Measurements from ENCODE around the gene TULP4. TPM values are rescaled to one million over a fixed set of nuclear protein-coding genes. Genes with fewer than 3 reads are reported as not detected.
"Not testable (repeated sequence)": the region's sequence is repeated elsewhere in the genome, so short reads cannot be mapped to it uniquely, and the experiment has no call there.

Gene TULP4
- total RNA-seq, 1 donor from 2014 or later: 21.9 TPM

DNA sequence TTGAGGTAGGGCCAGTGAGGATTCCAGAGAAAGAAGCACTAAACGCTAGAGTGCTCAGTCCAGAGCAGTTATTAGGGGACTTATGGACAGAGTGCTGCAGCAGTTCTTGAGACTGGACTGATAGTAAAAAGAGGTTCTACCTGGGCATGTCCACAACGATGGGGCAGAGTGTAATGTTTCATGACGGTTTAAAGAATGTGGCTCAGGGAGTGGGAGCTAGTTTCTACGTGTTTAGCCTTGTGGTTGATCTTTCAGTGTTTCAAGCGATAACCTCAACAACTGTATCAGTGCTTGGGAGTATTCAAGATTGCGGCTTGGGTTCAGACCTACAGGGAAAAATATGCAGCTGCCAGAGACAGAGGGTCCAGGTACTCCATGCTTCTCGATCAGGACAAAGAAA, 67.1 kb downstream of the TULP4 start:
- Mint-ChIP-seq H3K27ac (no peak overlapping the region), H3K27me3 (ENCODE audit: insufficient read depth) (peaks cover 6% of the 10 kb centered on the region), H3K9me3 (no peaks in the 10 kb centered on the region), H3K4me1 (ENCODE audit: low read depth) (no peaks in the 10 kb centered on the region), H3K36me3 (ENCODE audit: low read depth) (no peaks in the 10 kb centered on the region), H3K4me3 (no peak overlapping the region)
- intact Hi-C loops (cut with micrococcal nuclease): no loop called here
- DNase-seq (ENCODE audit: low spot score): no peak

DNA sequence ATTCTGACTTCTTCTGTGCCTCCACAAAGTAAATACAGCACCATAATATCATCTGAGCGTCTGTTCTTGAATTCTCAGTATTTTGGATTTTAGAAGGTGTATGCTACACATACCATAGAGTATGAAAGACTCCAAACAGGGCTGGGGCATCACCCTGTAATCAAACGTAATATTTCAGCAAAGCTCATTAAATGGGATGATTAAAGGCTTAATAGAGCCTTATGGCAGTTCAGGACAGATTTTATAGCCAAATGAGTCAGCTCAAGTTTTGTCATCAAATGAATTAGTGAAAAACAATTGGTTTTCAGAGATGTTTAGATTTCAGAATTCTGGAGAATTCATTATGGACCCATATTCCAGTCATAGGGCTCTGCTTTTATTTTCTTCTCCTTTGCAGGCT, 68.9 kb downstream of the TULP4 start:
- Mint-ChIP-seq H3K9me3 (no peaks in the 10 kb centered on the region), H3K27me3 (ENCODE audit: insufficient read depth) (peaks cover 6% of the 10 kb centered on the region), H3K36me3 (ENCODE audit: low read depth) (no peaks in the 10 kb centered on the region), H3K27ac (no peak overlapping the region), H3K4me1 (ENCODE audit: low read depth) (no peaks in the 10 kb centered on the region), H3K4me3 (no peak overlapping the region)
- intact Hi-C loops (cut with micrococcal nuclease): no loop called here
- DNase-seq (ENCODE audit: low spot score): no peak

DNA sequence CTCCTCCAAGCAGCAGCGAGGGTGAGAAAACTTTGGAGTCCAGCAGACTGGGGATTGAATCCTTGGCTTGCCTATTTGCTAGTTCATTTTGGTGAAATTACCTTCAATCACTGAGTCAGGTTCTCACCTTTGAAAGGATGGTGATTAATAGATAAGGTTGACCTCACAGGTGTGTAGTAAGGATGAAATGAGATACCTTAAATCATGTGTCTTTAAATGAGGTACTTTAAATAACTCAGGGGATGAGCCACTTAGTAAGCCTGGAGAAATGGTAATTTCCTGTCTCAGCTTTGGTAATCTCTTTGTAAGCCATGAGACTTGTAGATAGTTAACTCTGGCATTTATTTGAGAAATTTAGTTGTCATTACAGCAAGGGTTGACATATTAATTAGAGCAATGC, 70.2 kb downstream of the TULP4 start:
- H3K4me1 Mint-ChIP-seq (ENCODE audit: low read depth): no peaks in the 10 kb centered on the region
- H3K27ac Mint-ChIP-seq: no peak overlapping the region
- H3K9me3 Mint-ChIP-seq: no peaks in the 10 kb centered on the region
- H3K4me3 Mint-ChIP-seq: no peak overlapping the region
- no peaks in the 10 kb centered on the region for H3K36me3 Mint-ChIP-seq (ENCODE audit: low read depth)
- intact Hi-C loops (cut with micrococcal nuclease): no loop called here
- DNase-seq (ENCODE audit: low spot score): no peak
- H3K27me3 Mint-ChIP-seq (ENCODE audit: insufficient read depth): peaks cover 6% of the 10 kb centered on the region

DNA sequence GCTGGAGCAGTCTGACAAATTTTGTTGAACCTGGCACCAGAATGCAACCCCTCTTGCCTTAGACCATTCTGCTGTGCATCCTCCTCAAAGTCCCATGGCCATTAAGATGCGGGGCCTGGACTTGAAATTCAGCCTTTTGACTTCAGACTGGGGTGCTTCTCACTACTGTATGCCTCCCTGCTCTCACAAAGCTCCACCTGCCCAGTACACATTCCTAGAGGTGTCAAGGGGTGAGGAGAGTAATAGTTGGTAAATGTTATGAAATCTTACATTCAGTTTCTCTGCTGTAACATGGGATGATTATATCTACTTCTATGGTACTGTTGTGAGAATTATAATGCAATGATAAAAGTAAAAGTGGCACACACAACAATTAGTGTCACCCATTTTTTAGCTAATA, 70.8 kb downstream of the TULP4 start:
- peaks cover 6% of the 10 kb centered on the region for H3K27me3 Mint-ChIP-seq (ENCODE audit: insufficient read depth)
- no peaks in the 10 kb centered on the region for H3K36me3 Mint-ChIP-seq (ENCODE audit: low read depth)
- no peaks in the 10 kb centered on the region for H3K9me3 Mint-ChIP-seq
- no peak overlapping the region for H3K27ac Mint-ChIP-seq
- no peaks in the 10 kb centered on the region for H3K4me1 Mint-ChIP-seq (ENCODE audit: low read depth)
- no peak for DNase-seq (ENCODE audit: low spot score)
- intact Hi-C loops (cut with micrococcal nuclease): no loop called here
- H3K4me3 Mint-ChIP-seq: no peak overlapping the region

DNA sequence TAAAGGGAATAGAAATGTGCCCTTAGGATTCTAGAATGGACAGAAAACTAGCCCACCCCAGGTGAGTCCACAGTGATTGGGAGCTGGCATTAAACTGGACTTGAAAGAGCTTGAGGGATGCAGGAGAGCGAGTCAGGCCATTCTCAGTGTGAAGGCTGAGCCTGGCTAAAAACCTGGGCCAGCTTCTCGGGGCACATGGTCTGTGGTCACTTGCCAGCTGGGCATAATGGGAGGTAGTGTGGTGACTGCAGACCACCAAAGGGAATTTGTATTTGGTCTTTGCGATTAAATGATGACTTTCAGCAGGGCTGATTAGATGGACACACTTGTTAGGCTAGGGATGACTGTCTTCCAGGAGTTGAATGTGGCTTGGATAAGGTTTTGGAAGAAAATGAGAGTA, 71.3 kb downstream of the TULP4 start:
- Mint-ChIP-seq H3K36me3 (ENCODE audit: low read depth) (no peaks in the 10 kb centered on the region), H3K27ac (no peak overlapping the region), H3K9me3 (no peaks in the 10 kb centered on the region), H3K4me3 (no peak overlapping the region), H3K27me3 (ENCODE audit: insufficient read depth) (peaks cover 6% of the 10 kb centered on the region), H3K4me1 (ENCODE audit: low read depth) (no peaks in the 10 kb centered on the region)
- intact Hi-C loops (cut with micrococcal nuclease): no loop called here
- DNase-seq (ENCODE audit: low spot score): no peak

DNA sequence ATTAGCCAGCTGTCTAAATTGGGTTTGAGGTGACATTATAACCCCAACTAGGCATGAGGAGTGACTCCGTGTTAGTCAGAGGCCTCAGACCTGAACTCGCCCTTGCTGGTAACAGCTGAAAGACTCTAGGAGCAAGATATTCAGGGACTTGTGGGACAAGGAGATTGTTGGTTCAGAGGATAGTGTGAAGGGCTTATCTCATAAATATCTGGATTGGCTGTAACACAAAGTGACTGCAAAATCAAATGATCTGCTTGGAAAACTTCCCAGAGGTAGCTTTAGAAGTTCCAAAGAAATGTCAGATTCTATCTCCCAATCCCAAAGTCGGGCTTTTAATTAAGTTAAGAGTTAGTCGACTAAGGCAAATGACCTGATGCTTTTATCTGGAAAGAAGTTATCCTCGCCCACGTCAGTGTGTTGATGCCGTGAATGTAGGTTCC, 72.4 kb downstream of the TULP4 start:
- peaks cover 3% of the 10 kb centered on the region for H3K27me3 Mint-ChIP-seq (ENCODE audit: insufficient read depth)
- no peak overlapping the region for H3K27ac Mint-ChIP-seq
- DNase-seq (ENCODE audit: low spot score): no peak
- no peaks in the 10 kb centered on the region for H3K36me3 Mint-ChIP-seq (ENCODE audit: low read depth)
- no peaks in the 10 kb centered on the region for H3K9me3 Mint-ChIP-seq
- no peak overlapping the region for H3K4me3 Mint-ChIP-seq
- intact Hi-C loops (cut with micrococcal nuclease): no loop called here
- H3K4me1 Mint-ChIP-seq (ENCODE audit: low read depth): no peaks in the 10 kb centered on the region

DNA sequence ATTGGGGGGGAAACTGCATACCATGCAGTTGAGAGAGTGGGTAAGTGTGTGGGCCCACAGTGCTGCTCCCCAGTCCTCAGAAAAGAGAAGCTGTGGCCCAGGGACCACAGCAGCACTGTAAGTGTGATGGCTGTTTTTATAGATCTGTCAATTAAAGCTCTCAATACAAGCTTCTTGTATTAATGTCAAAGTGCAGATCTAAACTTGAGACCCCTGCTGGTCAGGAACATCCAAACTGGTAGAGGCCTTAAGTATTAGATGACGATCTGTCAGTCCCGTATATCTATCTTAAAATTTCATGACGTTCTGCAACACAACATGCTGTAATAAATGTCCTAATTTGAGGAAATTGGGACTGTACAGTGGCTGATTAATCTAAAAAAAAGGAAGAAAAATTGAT, 74.8 kb downstream of the TULP4 start:
- no peak overlapping the region for H3K27ac Mint-ChIP-seq
- H3K4me1 Mint-ChIP-seq (ENCODE audit: low read depth): no peaks in the 10 kb centered on the region
- no peak overlapping the region for H3K4me3 Mint-ChIP-seq
- intact Hi-C loops (cut with micrococcal nuclease): loop anchor here (1.0 kb wide), 1 partner anchor 166 kb away; no protein-coding TSS in a partner anchor
- no peaks in the 10 kb centered on the region for H3K36me3 Mint-ChIP-seq (ENCODE audit: low read depth)
- peaks cover 2% of the 10 kb centered on the region for H3K27me3 Mint-ChIP-seq (ENCODE audit: insufficient read depth)
- peaks cover 8% of the 10 kb centered on the region for H3K9me3 Mint-ChIP-seq
- no peak for DNase-seq (ENCODE audit: low spot score)

DNA sequence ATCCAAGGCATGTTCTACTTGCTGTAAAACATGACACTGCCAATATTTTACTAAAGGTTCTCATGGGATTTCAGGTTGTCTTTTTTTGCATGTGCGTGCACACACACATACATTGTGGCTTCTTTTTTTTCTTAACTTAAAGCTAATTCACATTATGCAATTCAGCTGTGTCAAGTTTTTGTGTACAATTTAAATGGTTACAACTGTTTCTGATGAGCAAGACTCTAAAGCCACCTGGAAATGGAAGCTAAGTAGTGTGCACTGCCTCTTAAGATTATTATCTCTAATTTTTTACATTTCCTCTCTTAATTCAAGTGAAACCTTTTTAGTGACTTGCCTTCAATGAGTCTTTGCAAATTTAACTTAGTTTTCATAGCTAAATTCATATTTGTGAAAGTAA, 75.3 kb downstream of the TULP4 start:
- no peak for DNase-seq (ENCODE audit: low spot score)
- intact Hi-C loops (cut with micrococcal nuclease): loop anchor here (1.0 kb wide), 1 partner anchor 166 kb away; no protein-coding TSS in a partner anchor
- no peaks in the 10 kb centered on the region for H3K36me3 Mint-ChIP-seq (ENCODE audit: low read depth)
- H3K4me3 Mint-ChIP-seq: no peak overlapping the region
- H3K27ac Mint-ChIP-seq: no peak overlapping the region
- no peaks in the 10 kb centered on the region for H3K27me3 Mint-ChIP-seq (ENCODE audit: insufficient read depth)
- no peaks in the 10 kb centered on the region for H3K4me1 Mint-ChIP-seq (ENCODE audit: low read depth)
- peaks cover 12% of the 10 kb centered on the region for H3K9me3 Mint-ChIP-seq

DNA sequence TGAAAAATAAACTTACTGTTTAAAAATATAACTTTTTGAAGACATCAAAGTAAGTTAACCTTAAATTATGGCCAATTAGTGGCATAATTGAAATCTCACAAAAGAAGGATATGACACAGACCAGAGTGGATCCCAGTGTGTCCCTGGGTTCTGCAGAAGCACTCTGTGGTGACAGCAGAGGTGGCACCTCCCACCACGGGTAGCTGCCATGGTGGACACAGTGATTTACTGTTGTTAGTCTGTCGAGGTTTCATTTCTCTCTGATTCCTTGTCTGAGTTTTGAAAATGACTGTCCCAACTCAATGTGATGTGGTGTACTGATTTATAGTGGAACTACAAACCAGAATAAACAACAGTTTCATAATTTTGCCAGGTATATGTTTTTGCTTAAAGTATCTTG, 76.5 kb downstream of the TULP4 start:
- no peaks in the 10 kb centered on the region for H3K4me1 Mint-ChIP-seq (ENCODE audit: low read depth)
- H3K4me3 Mint-ChIP-seq: no peak overlapping the region
- peaks cover under 1% of the 10 kb centered on the region for H3K36me3 Mint-ChIP-seq (ENCODE audit: low read depth)
- intact Hi-C loops (cut with micrococcal nuclease): no loop called here
- H3K27me3 Mint-ChIP-seq (ENCODE audit: insufficient read depth): no peaks in the 10 kb centered on the region
- H3K27ac Mint-ChIP-seq: no peak overlapping the region
- DNase-seq (ENCODE audit: low spot score): no peak
- H3K9me3 Mint-ChIP-seq: peaks cover 21% of the 10 kb centered on the region

DNA sequence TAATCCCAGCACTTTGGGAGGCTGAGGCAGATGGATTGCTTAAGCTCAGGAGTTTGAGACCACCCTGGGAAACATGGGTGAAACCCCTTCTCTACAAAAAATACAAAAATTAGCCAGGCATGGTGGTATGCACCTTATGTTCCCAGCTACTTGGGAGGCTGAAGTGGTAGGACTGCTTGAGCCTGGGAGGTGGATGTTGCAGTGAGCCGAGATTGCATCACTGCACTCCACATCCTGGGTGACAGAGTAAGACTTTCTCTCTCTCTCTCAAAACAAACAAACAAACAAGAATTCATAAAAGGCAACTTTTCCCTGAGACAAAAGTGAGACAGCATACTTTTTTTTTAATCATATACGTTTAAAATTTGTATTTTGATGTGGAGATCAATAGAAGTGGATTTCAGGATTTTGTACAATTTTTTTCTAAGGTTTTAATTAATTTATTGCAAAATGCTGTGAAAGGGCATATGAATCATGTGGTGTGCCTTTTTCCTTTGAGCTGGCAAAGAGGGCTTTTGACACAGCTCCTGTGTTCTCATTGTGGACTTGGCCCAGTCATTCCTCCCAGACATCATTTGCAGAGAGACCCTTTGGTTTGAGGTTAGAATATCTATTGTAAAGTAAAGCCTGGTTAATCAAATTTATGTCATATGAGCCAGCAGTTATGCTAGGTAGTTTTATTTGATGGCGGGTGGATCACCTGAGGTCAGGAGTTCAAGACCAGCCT, 77.1 kb downstream of the TULP4 start:
- Mint-ChIP-seq H3K4me3 (no peak overlapping the region), H3K9me3 (peaks cover 26% of the 10 kb centered on the region), H3K4me1 (ENCODE audit: low read depth) (no peaks in the 10 kb centered on the region), H3K27me3 (ENCODE audit: insufficient read depth) (no peaks in the 10 kb centered on the region), H3K27ac (no peak overlapping the region), H3K36me3 (ENCODE audit: low read depth) (peaks cover 6% of the 10 kb centered on the region)
- DNase-seq (ENCODE audit: low spot score): no peak
- intact Hi-C loops (cut with micrococcal nuclease): no loop called here

DNA sequence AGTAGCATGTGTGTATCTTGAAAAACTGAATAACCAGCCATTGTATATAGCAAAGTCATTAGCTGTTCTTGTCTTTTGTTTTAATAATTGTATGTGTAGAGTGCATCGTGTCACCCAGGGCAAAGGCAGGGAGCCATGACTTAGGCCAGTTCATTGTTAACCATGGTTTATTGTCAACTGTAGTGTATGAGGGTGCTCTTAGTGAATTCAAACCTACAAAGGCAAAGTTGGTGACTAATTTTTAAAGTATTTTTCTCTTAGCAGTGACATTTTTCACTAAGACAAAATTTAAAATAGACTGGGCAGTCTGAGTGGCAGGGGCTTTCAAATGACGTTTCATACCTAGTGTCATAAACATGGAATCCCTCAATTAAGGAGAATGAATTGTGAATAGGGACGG, 79.0 kb downstream of the TULP4 start:
- no peaks in the 10 kb centered on the region for H3K4me1 Mint-ChIP-seq (ENCODE audit: low read depth)
- peaks cover 26% of the 10 kb centered on the region for H3K9me3 Mint-ChIP-seq
- no peak for DNase-seq (ENCODE audit: low spot score)
- no peak overlapping the region for H3K4me3 Mint-ChIP-seq
- H3K27me3 Mint-ChIP-seq (ENCODE audit: insufficient read depth): no peaks in the 10 kb centered on the region
- intact Hi-C loops (cut with micrococcal nuclease): no loop called here
- H3K36me3 Mint-ChIP-seq (ENCODE audit: low read depth): peaks cover 7% of the 10 kb centered on the region
- no peak overlapping the region for H3K27ac Mint-ChIP-seq

DNA sequence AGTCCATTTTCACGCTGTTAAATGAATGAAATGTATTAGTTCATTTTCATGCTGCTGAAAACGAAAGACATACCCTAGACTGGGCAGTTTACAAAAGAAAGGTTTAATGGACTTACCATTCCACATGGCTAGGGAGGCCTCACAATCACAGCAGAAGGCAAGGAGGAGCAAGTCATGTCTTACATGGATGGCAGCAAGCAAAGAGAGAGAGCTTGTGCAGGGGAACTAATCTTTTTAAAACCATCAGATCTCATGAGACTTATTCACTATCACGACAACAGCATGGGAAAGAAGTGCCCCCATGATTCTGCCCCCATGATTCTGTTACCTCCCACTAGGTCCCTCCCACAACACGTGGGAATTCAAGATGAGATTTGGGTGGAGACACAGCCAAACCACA, 79.7 kb downstream of the TULP4 start:
- H3K27me3 Mint-ChIP-seq (ENCODE audit: insufficient read depth); H3K36me3 Mint-ChIP-seq (ENCODE audit: low read depth); intact Hi-C loops (cut with micrococcal nuclease); H3K4me3 Mint-ChIP-seq; DNase-seq (ENCODE audit: low spot score); H3K4me1 Mint-ChIP-seq (ENCODE audit: low read depth); H3K27ac Mint-ChIP-seq: not testable (repeated sequence)
- H3K9me3 Mint-ChIP-seq: peaks cover 26% of the 10 kb centered on the region

DNA sequence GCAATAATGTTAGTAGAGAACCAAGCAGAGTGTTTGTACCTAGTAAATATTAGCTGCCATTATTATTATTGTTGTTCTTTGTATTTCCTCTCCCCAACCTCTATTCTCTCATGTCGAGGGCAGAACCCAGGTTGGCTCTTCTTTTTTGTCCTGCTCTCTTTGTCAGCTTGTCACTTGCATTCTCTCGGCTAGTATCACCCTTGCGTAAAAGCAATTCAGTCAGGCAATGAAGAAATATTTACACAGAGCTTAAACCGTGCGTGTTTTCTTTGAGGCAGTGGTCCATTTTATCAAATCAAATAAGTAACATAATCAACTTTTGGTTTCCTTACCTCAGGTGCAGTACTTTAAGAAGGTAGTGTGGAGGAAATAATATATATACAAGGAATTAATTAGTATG, 83.9 kb downstream of the TULP4 start:
- Mint-ChIP-seq H3K27me3 (ENCODE audit: insufficient read depth) (peaks cover 1% of the 10 kb centered on the region), H3K4me3 (no peak overlapping the region), H3K4me1 (ENCODE audit: low read depth) (no peaks in the 10 kb centered on the region), H3K36me3 (ENCODE audit: low read depth) (peaks cover 7% of the 10 kb centered on the region), H3K9me3 (peaks cover 24% of the 10 kb centered on the region), H3K27ac (no peak overlapping the region)
- no peak for DNase-seq (ENCODE audit: low spot score)
- intact Hi-C loops (cut with micrococcal nuclease): no loop called here

DNA sequence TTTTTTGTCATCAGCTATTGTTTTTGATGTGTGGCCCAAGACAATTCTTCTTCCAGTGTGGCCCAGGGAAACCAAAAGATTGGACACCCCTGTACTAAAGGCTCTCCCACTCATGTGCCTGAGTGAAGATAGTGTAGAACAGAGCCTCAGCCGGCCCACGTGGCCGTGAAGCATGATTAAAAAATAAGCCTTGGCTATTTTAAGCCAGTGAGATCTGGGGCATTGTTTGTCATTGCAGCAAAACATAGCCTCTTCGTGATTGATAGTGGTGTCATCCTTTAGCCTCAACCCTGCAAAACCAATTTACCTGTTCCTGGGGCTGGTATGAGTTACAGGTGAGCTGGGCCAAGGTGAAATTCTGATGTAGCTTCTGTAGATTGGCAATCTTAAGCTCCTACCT, 85.3 kb downstream of the TULP4 start:
- Mint-ChIP-seq H3K4me3 (no peak overlapping the region), H3K4me1 (ENCODE audit: low read depth) (no peaks in the 10 kb centered on the region), H3K27me3 (ENCODE audit: insufficient read depth) (peaks cover 1% of the 10 kb centered on the region), H3K36me3 (ENCODE audit: low read depth) (peaks cover 7% of the 10 kb centered on the region), H3K9me3 (peaks cover 14% of the 10 kb centered on the region), H3K27ac (no peak overlapping the region)
- intact Hi-C loops (cut with micrococcal nuclease): no loop called here
- DNase-seq (ENCODE audit: low spot score): no peak

All from activated T-helper 1 cell treated with anti-CD3 and anti-CD28 coated beads, Interleukin-12 subunit alpha, Interleukin-12 subunit beta, Interleukin-2, Interleukin-4 antibody, amounts not matched to agents 30 ng/mL and 10 ng/mL and 1 ng/mL, durations not matched to agents 14 hours and 24 hours and 36 hours (primary cell).